H9 (cell line): ENCODE data around the gene TUBA8. TPM values are rescaled to one million over a fixed set of nuclear protein-coding genes. Genes with fewer than 3 reads are reported as not detected.

ENCODE experiments used
- DNase-seq: peaks from one replicate; pipeline ENCODE4 v3.0.0-alpha.2; 2017
- H2AFZ ChIP-seq: one replicate; pipeline ENCODE4 v1.6.1; 2013; ENCODE audit warnings: mild to moderate bottlenecking, low read length, control low read depth, moderate library complexity
- H2AK5ac ChIP-seq: 2 replicates; pipeline ENCODE4 v1.6.1; 2013; ENCODE audit warnings: low read length, control low read depth, mixed read lengths; ENCODE audit not compliant: insufficient read length
- H2BK120ac ChIP-seq: one replicate; pipeline ENCODE4 v1.6.1; 2013; ENCODE audit warnings: low read depth, mild to moderate bottlenecking, low read length, control low read depth, inconsistent platforms; ENCODE audit not compliant: poor library complexity, severe bottlenecking
- H2BK12ac ChIP-seq: 2 replicates; pipeline ENCODE4 v1.6.1; 2013; ENCODE audit warnings: low read length, control low read depth, mixed read lengths, low read depth; ENCODE audit not compliant: insufficient read length
- H2BK15ac ChIP-seq: 2 replicates; pipeline ENCODE4 v1.6.1; 2013; ENCODE audit warnings: low read depth, low read length, control low read depth
- H2BK20ac ChIP-seq: one replicate; pipeline ENCODE4 v1.6.1; 2013; ENCODE audit warnings: low read depth, mild to moderate bottlenecking, low read length, control low read depth, inconsistent platforms; ENCODE audit not compliant: poor library complexity, severe bottlenecking
- H2BK5ac ChIP-seq: 2 replicates; pipeline ENCODE4 v1.6.1; 2013; ENCODE audit warnings: low read length, control low read depth, mixed read lengths; ENCODE audit not compliant: insufficient read length
- H3K14ac ChIP-seq: 2 replicates; pipeline ENCODE4 v1.6.1; 2013; ENCODE audit warnings: low read length, control low read depth; ENCODE audit not compliant: insufficient read depth
- H3K18ac ChIP-seq: 2 replicates; pipeline ENCODE4 v1.6.1; 2013; ENCODE audit warnings: low read depth, mild to moderate bottlenecking, mixed read lengths, low read length, control low read depth; ENCODE audit not compliant: insufficient read length
- H3K23ac ChIP-seq: 2 replicates; pipeline ENCODE4 v1.6.1; 2013; ENCODE audit warnings: low read length, control low read depth, mixed read lengths, low read depth; ENCODE audit not compliant: insufficient read length
- H3K23me2 ChIP-seq: 2 replicates; pipeline ENCODE4 v1.6.1; 2013; ENCODE audit warnings: low read depth, mild to moderate bottlenecking, mixed read lengths, low read length, control low read depth; ENCODE audit not compliant: insufficient read length, poor library complexity, severe bottlenecking
- H3K27ac ChIP-seq: 2 replicates; pipeline ENCODE4 v1.5.1; 2013; ENCODE audit warnings: low read length, control low read depth, mixed read lengths, low read depth; ENCODE audit not compliant: insufficient read length
- H3K27me3 ChIP-seq: 2 replicates; pipeline ENCODE4 v1.6.1; 2013; ENCODE audit warnings: low read length, control low read depth, inconsistent platforms; ENCODE audit not compliant: insufficient read depth
- H3K4ac ChIP-seq: 2 replicates; pipeline ENCODE4 v1.6.1; 2013; ENCODE audit warnings: low read depth, mild to moderate bottlenecking, control low read depth, inconsistent platforms, low read length, moderate library complexity
- H3K4me1 ChIP-seq: 2 replicates; pipeline ENCODE4 v1.6.1; 2013; ENCODE audit warnings: low read length, control low read depth, inconsistent platforms; ENCODE audit not compliant: insufficient read depth
- H3K4me2 ChIP-seq: 2 replicates; pipeline ENCODE4 v1.6.1; 2013; ENCODE audit warnings: low read length, control low read depth, mixed read lengths; ENCODE audit not compliant: insufficient read length, insufficient read depth
- H3K56ac ChIP-seq: 2 replicates; pipeline ENCODE4 v1.6.1; 2013; ENCODE audit warnings: low read depth, mild to moderate bottlenecking, mixed read lengths, low read length, control low read depth; ENCODE audit not compliant: insufficient read length
- H3K79me1 ChIP-seq: 2 replicates; pipeline ENCODE4 v1.6.1; 2013; ENCODE audit warnings: low read depth, mild to moderate bottlenecking, moderate library complexity, low read length, control low read depth, inconsistent platforms; ENCODE audit not compliant: insufficient read depth, poor library complexity, severe bottlenecking
- H3K79me2 ChIP-seq: 2 replicates; pipeline ENCODE4 v1.6.1; 2013; ENCODE audit warnings: low read length, control low read depth, inconsistent platforms; ENCODE audit not compliant: insufficient read depth
- H3K9ac ChIP-seq: 2 replicates; pipeline ENCODE4 v1.6.1; 2013; ENCODE audit warnings: low read length, control low read depth, mixed read lengths; ENCODE audit not compliant: insufficient read length; ENCODE audit errors: extremely low read depth
- H3K9me3 ChIP-seq: one replicate; pipeline ENCODE4 v1.6.1; 2013; ENCODE audit warnings: low read depth, low read length, inconsistent platforms; ENCODE audit not compliant: control insufficient read depth
- H3T11ph ChIP-seq: one replicate; pipeline ENCODE4 v1.6.1; 2013; ENCODE audit warnings: mild to moderate bottlenecking, low read length, control low read depth, inconsistent platforms
- H4K20me1 ChIP-seq: one replicate; pipeline ENCODE4 v1.6.1; 2013; ENCODE audit not compliant: control insufficient read depth, insufficient read length, insufficient read depth
- H4K5ac ChIP-seq: 2 replicates; pipeline ENCODE4 v1.6.1; 2013; ENCODE audit warnings: low read depth, mild to moderate bottlenecking, mixed read lengths, low read length, control low read depth; ENCODE audit not compliant: insufficient read length
- H4K8ac ChIP-seq: replicated peaks from 2 replicates; pipeline ENCODE4 v1.6.1; 2013; ENCODE audit warnings: low read length, control low read depth, mixed read lengths, low read depth; ENCODE audit not compliant: insufficient read length
- H4K91ac ChIP-seq: 2 replicates; pipeline ENCODE4 v1.6.1; 2013; ENCODE audit warnings: low read depth, mild to moderate bottlenecking, moderate library complexity, mixed read lengths, low read length, control low read depth; ENCODE audit not compliant: insufficient read length
- H3K27ac Mint-ChIP-seq, 3 experiments: 2 replicates in 2 of 3; 3 replicates in 1 of 3; pipeline ENCODE4 v1.8.0; 2020 to 2021; ENCODE audit warnings: mixed read lengths in 3 of 3, mild to moderate bottlenecking in 1 of 3, moderate library complexity in 1 of 3
- H3K27me3 Mint-ChIP-seq: 2 replicates; pipeline ENCODE4 v1.8.0; 2021; ENCODE audit warnings: low read depth, mild to moderate bottlenecking, moderate library complexity, mixed read lengths
- H3K36me3 Mint-ChIP-seq, 3 experiments: 2 replicates in 2 of 3; 3 replicates in 1 of 3; pipeline ENCODE4 v1.8.0; 2020 to 2021; ENCODE audit warnings: low read depth in 3 of 3, mixed read lengths in 3 of 3; ENCODE audit not compliant: insufficient read depth in 1 of 3
- H3K4me1 Mint-ChIP-seq, 2 experiments: 2 replicates each; pipeline ENCODE4 v1.8.0; 2020; ENCODE audit warnings: mixed read lengths in 2 of 2
- H3K4me3 Mint-ChIP-seq, 2 experiments: 2 replicates in 1 of 2; 3 replicates in 1 of 2; pipeline ENCODE4 v1.8.0; 2020 to 2021; ENCODE audit warnings: mild to moderate bottlenecking in 2 of 2, mixed read lengths in 2 of 2, moderate library complexity in 1 of 2
- H3K9me3 Mint-ChIP-seq, 2 experiments: 2 replicates in 1 of 2; 3 replicates in 1 of 2; pipeline ENCODE4 v1.8.0; 2020; ENCODE audit warnings: mild to moderate bottlenecking in 2 of 2, mixed read lengths in 2 of 2, moderate library complexity in 1 of 2
- WGBS: extraction: QIAGEN DNeasy Blood & Tissue Kit; methylation state at CpG from one replicate; pipeline ENCODE4 v1.1.7; 2013; ENCODE audit warnings: missing lambda C conversion rate, low lambda C conversion rate, mixed read lengths; ENCODE audit not compliant: insufficient read length; ENCODE audit errors: extremely low coverage; 5-methylcytosine and 5-hydroxymethylcytosine counted together
- total RNA-seq: library from RNA; stranded (reverse); gene quantifications from 2 replicates; pipeline ENCODE4 v1.2.1, GENCODE V29; 2021
- TF ChIP-seq, protein P1 (sequence below): fragments of 200-600 bp; sonication (generic); conservative IDR thresholded peaks from 3 replicates; pipeline ENCODE4 v1.8.0; 2021; ENCODE audit warnings: antibody characterized with exemption, mild to moderate bottlenecking

Gene TUBA8
- total RNA-seq, 1 experiment from 2014 or later, result 2.0 TPM

DNA sequence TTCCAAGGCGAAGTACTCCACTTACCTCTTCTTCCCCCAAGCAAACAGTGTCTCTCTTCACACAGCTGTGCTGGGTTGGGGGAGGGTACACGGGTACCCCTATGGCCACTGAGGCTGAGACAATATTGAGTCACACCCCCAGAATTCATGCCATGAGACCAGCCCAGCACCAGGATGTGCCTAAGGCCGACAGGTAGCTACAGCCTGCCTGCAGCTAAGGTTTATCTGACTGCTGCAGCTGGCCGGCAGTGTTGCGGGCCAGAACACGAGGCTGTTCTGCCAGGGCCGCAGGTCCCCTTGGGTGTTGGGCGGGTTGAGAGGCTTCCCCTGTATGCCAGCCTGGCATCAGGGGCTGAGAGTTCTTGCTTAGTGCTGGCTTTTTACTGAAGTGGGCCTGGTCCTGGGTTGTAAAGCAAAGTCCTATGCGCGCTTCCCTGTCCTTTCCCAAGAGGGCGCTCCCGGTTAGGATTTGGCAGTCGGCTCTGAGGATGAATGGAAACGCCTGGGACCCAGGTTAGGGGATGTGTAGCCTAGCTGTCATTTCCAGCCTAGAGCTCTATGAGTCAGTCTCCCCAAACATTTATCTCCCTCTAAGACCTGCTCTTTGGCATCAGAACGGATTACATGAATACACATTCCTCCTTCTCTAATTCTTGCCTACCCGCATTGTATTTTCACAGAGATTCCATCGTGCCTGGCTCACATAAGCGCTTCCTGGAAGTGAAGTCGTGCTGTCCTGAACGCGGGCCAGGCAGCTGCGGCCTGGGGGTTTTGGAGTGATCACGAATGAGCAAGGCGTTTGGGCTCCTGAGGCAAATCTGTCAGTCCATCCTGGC is 46.5 kb downstream of the TUBA8 start:
- H3K56ac ChIP-seq, result no peak overlapping the region
- no peaks in the 10 kb centered on the region for H3K27me3 ChIP-seq
- no peaks in the 10 kb centered on the region; a peak in 1 of 7 replicates for H3K36me3 Mint-ChIP-seq

More for the DNA sequence above, 46.5 kb downstream of the TUBA8 start:
- Histone ChIP-seq H3K9ac (no peak overlapping the region), H3K4ac (no peak overlapping the region), H4K20me1 (no peaks in the 10 kb centered on the region), H3K23ac (no peak overlapping the region), H3T11ph (no peak overlapping the region), H3K27ac (no peak overlapping the region), H2BK15ac (no peak overlapping the region), H2BK20ac (no peak overlapping the region), H2BK12ac (no peak overlapping the region), H2BK120ac (no peak overlapping the region), H3K79me1 (no peaks in the 10 kb centered on the region), H3K4me1 (no peaks in the 10 kb centered on the region), H3K79me2 (no peaks in the 10 kb centered on the region), H4K8ac (no peak overlapping the region), H2BK5ac (no peak overlapping the region), H3K9me3 (no peaks in the 10 kb centered on the region), H3K4me2 (peak overlapping the region; percentile 2), H2AK5ac (no peak overlapping the region), H4K5ac (no peak overlapping the region), H3K23me2 (no peaks in the 10 kb centered on the region), H3K14ac (no peak overlapping the region), H2AFZ (no peak overlapping the region), H3K18ac (no peak overlapping the region), H4K91ac (no peak overlapping the region)
- Mint-ChIP-seq H3K27ac (peak overlapping the region in 1 of 3 experiments; percentile 68; a peak in 2 of 7 replicates), H3K4me3 (peak overlapping the region; percentile 34 to 60; a peak in 2 of 5 replicates), H3K27me3 (peaks cover 17% of the 10 kb centered on the region), H3K9me3 (no peaks in the 10 kb centered on the region; a peak in 1 of 5 replicates), H3K4me1 (peaks cover 11% of the 10 kb centered on the region in 2 experiments)
- TF ChIP-seq, protein P1, sequence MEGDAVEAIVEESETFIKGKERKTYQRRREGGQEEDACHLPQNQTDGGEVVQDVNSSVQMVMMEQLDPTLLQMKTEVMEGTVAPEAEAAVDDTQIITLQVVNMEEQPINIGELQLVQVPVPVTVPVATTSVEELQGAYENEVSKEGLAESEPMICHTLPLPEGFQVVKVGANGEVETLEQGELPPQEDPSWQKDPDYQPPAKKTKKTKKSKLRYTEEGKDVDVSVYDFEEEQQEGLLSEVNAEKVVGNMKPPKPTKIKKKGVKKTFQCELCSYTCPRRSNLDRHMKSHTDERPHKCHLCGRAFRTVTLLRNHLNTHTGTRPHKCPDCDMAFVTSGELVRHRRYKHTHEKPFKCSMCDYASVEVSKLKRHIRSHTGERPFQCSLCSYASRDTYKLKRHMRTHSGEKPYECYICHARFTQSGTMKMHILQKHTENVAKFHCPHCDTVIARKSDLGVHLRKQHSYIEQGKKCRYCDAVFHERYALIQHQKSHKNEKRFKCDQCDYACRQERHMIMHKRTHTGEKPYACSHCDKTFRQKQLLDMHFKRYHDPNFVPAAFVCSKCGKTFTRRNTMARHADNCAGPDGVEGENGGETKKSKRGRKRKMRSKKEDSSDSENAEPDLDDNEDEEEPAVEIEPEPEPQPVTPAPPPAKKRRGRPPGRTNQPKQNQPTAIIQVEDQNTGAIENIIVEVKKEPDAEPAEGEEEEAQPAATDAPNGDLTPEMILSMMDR, result peak; percentile 88
- no CpG with 5 or more reads among the region's 24 CpGs for WGBS
- peak; percentile 89 for DNase-seq
